Measurements from ENCODE around the gene SPRR3.

The SPRR3 gene, protein sequence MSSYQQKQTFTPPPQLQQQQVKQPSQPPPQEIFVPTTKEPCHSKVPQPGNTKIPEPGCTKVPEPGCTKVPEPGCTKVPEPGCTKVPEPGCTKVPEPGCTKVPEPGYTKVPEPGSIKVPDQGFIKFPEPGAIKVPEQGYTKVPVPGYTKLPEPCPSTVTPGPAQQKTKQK

GRCh38 chr1:153001382-153001781, at the start of gene SPRR3:
Gene SPRR3 (plus strand): TSS chr1:153001749. CDS start chr1:153003021, 1,272 bp downstream.
- DNase-seq: no peak

DNA sequence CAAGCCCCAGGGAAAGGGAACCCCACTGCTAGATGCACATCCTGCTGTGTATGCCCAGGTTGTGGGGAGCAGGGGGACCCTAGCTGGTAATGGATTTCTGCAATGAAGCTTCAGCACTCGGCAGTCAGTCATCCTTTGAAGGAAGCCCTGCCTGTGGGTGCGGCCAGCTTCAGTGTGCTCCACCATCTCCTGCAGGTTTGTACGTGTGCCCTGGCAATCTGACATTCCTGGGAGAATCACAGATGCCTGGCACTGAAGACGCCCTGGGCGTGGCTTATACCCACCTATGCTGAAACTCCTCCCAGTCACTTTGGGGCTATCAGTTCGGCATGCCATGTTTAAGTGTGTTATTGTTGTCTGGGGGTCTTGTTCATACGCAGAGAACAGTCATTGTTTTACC, 47.8 kb upstream of the SPRR3 start:
- no peak for DNase-seq

- DNase-seq: no peak
These were observed 47.1 kb upstream of the SPRR3 start for GRCh38 chr1:152954436-152954835.

- DNase-seq: no peak
These were observed 44.0 kb upstream of the SPRR3 start for GRCh38 chr1:152957561-152957960.

DNA sequence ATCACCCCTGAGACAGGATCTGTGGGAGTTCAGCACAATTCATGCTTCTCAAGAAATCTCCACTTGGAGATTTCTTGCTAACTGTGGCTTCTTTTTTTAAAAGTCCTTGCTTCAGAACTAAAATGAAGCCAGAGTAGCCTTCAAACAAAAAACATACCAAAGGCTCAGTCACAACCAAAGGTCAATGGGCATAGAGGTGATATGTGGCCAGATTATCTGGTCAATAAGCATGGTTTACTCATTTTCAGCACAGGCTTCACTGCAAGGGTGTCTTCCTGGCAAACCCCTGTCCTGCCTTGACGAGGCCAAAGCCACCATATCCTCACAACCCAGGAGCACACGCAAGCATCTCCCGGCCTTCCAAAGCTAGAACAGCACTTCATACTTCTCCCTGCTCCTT, 42.3 kb upstream of the SPRR3 start:
- DNase-seq: no peak

- no peak for DNase-seq
These were observed 41.6 kb upstream of the SPRR3 start for GRCh38 chr1:152959801-152960451.

GRCh38 chr1:152960452-152961044, 41.0 kb upstream of the SPRR3 start:
- no peak for DNase-seq

GRCh38 chr1:152961226-152961891, 40.2 kb upstream of the SPRR3 start:
- DNase-seq: no peak

DNA sequence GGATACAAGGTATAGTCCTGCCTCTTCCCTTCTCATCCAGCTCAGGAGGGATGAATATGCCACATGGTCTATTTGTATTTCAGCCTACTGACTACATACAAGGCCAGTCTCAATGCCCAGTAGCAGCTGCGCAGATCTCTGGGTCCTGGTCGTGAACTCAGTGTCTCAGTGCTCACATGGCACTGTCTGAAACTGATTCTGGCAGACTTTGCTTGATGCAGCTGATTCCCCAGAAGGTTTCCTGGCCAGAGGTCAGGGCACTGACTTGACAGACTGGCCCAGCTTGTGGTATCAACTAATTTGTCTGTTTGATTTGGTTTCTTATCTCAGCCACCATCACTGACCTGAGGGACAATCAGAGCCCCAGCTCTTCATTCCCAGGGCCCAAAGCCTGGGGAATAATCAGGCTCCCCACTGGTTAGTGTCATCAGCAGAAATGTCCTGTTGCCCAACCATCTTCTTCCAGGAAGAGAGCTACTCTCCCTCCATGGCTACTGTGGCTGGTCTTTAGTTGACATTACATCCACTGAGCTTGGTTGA, 38.6 kb upstream of the SPRR3 start:
- no peak for DNase-seq

- no peak for DNase-seq
These were observed 37.0 kb upstream of the SPRR3 start for GRCh38 chr1:152964536-152964935.

DNA sequence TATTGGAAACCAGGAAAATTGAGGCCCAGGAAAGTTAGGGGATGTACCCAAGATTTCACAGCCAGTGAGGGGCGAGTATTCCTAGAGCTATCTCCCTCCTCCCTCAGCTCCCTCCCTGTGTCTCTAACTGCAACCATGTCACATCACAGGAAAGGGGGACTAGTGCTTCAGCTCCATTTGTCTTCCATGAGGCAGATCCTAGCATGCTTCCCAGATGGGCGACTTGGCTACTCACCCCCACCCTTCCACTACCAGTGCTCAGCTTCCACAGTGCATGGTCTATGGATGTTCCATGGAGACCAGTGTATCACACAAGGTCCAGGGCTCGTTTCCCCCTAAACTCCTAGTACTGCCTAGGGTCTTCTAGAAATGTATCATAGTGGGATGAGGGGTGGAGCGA, 35.7 kb upstream of the SPRR3 start:
- no peak for DNase-seq

GRCh38 chr1:152967201-152967600, 34.3 kb upstream of the SPRR3 start:
- DNase-seq: no peak

- no peak for DNase-seq
These were observed 33.3 kb upstream of the SPRR3 start for GRCh38 chr1:152968248-152968647.

- no peak for DNase-seq
These were observed 32.5 kb upstream of the SPRR3 start for GRCh38 chr1:152969036-152969435.

DNA sequence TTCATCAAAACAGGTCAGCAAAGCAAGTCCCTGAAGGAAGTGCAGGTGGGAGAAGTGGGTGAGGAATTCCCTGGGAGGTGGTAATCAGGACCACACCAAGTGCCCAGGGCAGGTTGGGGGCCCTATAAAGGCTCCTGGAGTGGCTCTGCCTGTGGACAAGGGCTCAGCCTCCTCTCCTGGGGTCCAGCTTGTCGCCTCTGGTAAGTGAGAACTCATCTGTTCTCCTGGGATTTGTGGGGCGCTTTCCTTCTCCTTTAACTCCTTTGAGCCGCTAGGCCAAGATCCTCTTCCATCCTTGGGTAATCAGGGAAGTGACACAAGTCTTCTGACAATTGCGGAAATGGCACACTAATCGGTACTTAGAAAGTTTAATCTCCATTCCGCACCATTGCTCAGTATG, 31.1 kb upstream of the SPRR3 start, which contains the start of gene SPRR4:
SPRR4 (plus strand) TSS at position 154 of the 400 bp plus-strand sequence. CDS start 1,243 bp downstream, outside the sequence.
- DNase-seq: no peak

- no peak for DNase-seq
These were observed 29.2 kb upstream of the SPRR3 start for GRCh38 chr1:152972196-152972886.

DNA sequence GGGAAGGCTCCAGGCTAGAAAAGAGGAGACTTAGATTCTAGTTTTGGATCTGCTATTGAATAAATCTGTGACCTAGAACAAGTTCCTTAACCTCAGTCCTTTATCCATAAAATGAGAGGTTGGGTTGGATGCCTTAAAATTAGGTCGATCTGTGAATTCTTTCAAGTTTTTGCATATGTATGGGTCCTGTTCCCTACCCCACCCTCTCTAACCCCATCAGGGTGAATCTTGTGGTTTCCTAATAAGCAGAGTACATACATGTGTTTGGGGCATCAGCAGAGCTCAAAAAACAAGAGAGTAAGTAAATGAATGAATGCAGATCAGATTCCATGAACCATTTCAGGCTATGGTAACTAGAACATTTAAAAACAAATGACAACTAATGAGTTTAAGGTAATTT, 24.9 kb upstream of the SPRR3 start:
- no peak for DNase-seq

- no peak for DNase-seq
These were observed 23.9 kb upstream of the SPRR3 start for GRCh38 chr1:152977614-152978013.

DNA sequence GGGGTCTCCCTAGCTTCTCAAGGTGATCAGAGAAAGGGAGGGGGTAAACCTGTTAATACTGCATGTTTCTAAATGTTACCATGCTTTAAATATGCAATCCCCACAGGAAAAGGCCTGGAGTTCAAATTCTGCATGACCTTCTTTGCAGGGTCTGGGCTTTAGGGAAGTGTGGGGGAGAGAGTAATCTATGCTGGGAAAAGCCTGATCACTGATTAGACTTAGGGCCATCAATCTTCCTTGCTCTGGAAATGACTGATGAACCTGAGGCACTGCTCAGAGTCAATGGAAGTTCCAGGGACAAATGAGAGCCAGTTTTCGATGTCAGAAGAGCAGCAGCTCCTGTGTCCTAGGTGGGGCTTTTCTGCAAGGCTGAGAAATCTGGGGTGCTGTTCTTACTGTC, 20.9 kb upstream of the SPRR3 start:
- no peak for DNase-seq

DNA sequence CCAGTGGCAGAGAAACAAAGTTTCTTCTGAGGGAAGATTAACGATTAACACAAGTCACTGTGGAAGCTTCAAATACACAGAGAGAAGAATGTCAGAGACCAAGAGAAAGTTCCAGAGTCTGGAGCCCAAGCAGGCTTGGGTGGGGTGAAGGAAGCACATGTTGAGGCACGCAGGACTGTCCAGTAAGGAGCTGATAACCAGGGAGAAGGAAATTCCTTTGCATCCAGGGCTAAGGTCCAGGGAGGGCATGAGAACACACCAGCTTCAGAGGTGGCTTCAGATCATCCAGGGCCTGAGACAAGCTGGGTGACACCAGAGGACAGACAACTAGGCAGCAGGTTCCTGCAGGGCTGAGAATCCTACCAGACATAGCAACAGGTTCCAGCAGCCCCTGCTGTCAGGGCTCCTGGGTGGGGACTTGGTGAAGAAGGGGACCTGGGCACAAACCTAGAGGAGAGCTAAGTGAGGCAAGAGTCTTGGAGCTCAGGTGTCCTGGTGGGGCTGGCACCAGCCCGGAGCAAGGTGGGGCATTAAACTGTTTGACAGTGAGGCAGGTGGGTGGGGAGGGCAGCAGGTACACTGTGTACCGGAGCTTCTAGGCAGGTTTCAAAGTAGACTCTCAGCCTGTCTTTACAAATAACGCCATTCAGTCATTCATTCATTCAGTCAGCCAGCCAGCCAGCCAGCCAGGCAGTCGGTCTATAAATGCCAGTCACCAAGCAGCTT, 20.2 kb upstream of the SPRR3 start:
- no peak for DNase-seq

DNA sequence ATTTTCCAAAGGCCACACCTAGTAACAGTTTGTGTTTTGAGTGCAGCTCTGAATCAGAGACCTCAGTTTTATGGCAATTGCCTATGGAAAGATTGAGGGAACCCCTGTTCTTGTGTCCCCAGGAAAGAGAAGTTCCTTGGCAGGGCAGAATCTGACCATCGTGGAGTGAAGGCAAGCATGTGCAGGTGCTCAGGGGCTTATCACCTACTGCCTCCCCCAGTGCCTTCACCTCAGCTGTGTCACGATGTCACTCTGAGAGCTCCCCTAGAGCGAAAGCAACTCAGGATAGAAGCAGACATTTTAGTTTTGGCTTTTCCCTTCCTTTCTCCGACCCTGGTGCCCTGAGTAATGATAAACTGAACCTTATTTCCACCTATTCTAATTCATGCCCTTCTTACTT, 19.5 kb upstream of the SPRR3 start:
- no peak for DNase-seq

GRCh38 chr1:152983234-152983633, 18.3 kb upstream of the SPRR3 start:
- no peak for DNase-seq
